Activated CD4-positive, alpha-beta memory T cell treated with anti-CD3 and anti-CD28 coated beads for 36 hours (primary cell): ENCODE measurements around the gene UBASH3B. TPM values are rescaled to one million over a fixed set of nuclear protein-coding genes. Genes with fewer than 3 reads are reported as not detected.
A peak's percentile ranks its signal among the peaks of the same experiment; 100 is the strongest.
"Not testable (repeated sequence)": the region's sequence is repeated elsewhere in the genome, so short reads cannot be mapped to it uniquely, and the experiment has no call there.

Source experiments
- CTCF ChIA-PET: fragments of 350-600 bp; sonication (Branson Sonifier 250); formaldehyde crosslinking; loops from one replicate; lab custom pipeline; 2021; ENCODE audit warnings: antibody characterized with exemption, inconsistent platforms; lab: Charles Lee
- POLR2A ChIA-PET: fragments of 350-600 bp; sonication (Branson Sonifier 250); formaldehyde crosslinking; loops from one replicate; lab custom pipeline; 2021; ENCODE audit warnings: antibody characterized with exemption; lab: Charles Lee
- DNase-seq: peaks from one replicate; pipeline ENCODE4 v3.0.0-alpha.2; 2020
- H3K27ac Mint-ChIP-seq: one replicate; pipeline ENCODE4 v1.8.0; 2021; ENCODE audit warnings: mixed read lengths
- H3K27me3 Mint-ChIP-seq: one replicate; pipeline ENCODE4 v1.8.0; 2021; ENCODE audit warnings: mixed read lengths
- H3K36me3 Mint-ChIP-seq: one replicate; pipeline ENCODE4 v1.8.0; 2021; ENCODE audit warnings: mixed read lengths
- H3K4me1 Mint-ChIP-seq: one replicate; pipeline ENCODE4 v1.8.0; 2021; ENCODE audit warnings: low read depth, mixed read lengths
- H3K4me3 Mint-ChIP-seq: one replicate; pipeline ENCODE4 v1.8.0; 2021; ENCODE audit warnings: mild to moderate bottlenecking, mixed read lengths
- H3K9me3 Mint-ChIP-seq: one replicate; pipeline ENCODE4 v1.8.0; 2021; ENCODE audit warnings: mixed read lengths
- intact Hi-C: fragments of 100-400 bp; cut with micrococcal nuclease; formaldehyde crosslinking; loops from one replicate; pipeline ENCODE4 v1.15.1; 2023
- total RNA-seq, 2 experiments: library from RNA; stranded (reverse); gene quantifications; one replicate each; pipeline ENCODE4 v1.2.3, GENCODE V29; 2021

Gene UBASH3B, protein sequence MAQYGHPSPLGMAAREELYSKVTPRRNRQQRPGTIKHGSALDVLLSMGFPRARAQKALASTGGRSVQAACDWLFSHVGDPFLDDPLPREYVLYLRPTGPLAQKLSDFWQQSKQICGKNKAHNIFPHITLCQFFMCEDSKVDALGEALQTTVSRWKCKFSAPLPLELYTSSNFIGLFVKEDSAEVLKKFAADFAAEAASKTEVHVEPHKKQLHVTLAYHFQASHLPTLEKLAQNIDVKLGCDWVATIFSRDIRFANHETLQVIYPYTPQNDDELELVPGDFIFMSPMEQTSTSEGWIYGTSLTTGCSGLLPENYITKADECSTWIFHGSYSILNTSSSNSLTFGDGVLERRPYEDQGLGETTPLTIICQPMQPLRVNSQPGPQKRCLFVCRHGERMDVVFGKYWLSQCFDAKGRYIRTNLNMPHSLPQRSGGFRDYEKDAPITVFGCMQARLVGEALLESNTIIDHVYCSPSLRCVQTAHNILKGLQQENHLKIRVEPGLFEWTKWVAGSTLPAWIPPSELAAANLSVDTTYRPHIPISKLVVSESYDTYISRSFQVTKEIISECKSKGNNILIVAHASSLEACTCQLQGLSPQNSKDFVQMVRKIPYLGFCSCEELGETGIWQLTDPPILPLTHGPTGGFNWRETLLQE
- 10 to 100 TPM; 18.8 to 20.8 TPM for total RNA-seq

DNA sequence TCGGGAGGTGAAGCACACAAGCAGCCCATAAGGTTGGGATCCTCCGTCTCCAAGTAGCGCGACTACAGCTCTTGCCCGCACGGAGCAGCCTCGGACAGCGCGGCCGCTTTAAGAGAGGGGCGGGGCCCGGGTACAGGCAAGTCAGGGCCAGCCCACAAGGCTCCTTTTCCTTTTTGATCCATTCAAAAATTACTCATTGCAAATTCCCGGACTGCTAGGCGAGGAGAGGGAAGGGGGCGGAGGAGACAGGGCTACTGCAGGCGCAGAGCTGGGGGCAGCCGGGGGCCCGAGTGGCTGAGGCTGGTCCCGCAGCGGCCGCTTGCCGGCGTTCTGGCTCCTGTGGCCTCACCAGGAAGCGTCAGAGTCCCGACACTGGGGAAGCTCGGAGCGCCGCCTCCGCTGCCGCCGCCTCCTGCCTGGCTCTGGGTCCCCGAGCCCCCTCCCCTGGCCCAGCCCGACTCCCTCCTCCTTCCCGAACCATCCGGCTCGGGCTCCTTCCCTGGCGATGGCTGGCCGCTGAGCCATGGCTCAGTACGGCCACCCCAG, at the start of gene UBASH3B:
Gene UBASH3B (plus strand): TSS at position 196 of the 546 bp plus-strand sequence. CDS start 328 bp downstream, at position 524.
- ChIA-PET CTCF (interaction anchor here (0.5 to 8.7 kb wide), 30 partner anchors 12 to 382 kb away, joined by 3 to 136 read pairs (median 5); no protein-coding TSS in a partner anchor), POLR2A (interaction anchor here (0.6 to 3.6 kb wide), 15 partner anchors 12 to 201 kb away, joined by 3 to 14 read pairs (median 4); no protein-coding TSS in a partner anchor)
- peak within 1 kb of the TSS; percentile 81 for H3K4me3 Mint-ChIP-seq
- DNase-seq, result peak; percentile 76
- H3K36me3 Mint-ChIP-seq, result no peaks in the 10 kb centered on the region
- H3K4me1 Mint-ChIP-seq, result peaks cover 40% of the 10 kb centered on the region
- H3K27ac Mint-ChIP-seq, result peak within 1 kb of the TSS; percentile 85
- peaks cover 4% of the 10 kb centered on the region for H3K27me3 Mint-ChIP-seq
- intact Hi-C loops, result loop anchor here (1.0 to 10.0 kb wide), 7 partner anchors 20 to 799 kb away; no protein-coding TSS in a partner anchor
- H3K9me3 Mint-ChIP-seq, result no peaks in the 10 kb centered on the region

GRCh38 chr11:122607162-122607561, 48.4 kb upstream of the UBASH3B start:
- POLR2A ChIA-PET, intact Hi-C loops, H3K27me3 Mint-ChIP-seq, H3K36me3 Mint-ChIP-seq, H3K27ac Mint-ChIP-seq, H3K4me1 Mint-ChIP-seq, DNase-seq, H3K4me3 Mint-ChIP-seq, H3K9me3 Mint-ChIP-seq: not testable (repeated sequence)
- CTCF ChIA-PET, result interaction anchor here (0.9 kb wide), 1 partner anchor 27 kb away, joined by 3 read pairs; no protein-coding TSS in a partner anchor

DNA sequence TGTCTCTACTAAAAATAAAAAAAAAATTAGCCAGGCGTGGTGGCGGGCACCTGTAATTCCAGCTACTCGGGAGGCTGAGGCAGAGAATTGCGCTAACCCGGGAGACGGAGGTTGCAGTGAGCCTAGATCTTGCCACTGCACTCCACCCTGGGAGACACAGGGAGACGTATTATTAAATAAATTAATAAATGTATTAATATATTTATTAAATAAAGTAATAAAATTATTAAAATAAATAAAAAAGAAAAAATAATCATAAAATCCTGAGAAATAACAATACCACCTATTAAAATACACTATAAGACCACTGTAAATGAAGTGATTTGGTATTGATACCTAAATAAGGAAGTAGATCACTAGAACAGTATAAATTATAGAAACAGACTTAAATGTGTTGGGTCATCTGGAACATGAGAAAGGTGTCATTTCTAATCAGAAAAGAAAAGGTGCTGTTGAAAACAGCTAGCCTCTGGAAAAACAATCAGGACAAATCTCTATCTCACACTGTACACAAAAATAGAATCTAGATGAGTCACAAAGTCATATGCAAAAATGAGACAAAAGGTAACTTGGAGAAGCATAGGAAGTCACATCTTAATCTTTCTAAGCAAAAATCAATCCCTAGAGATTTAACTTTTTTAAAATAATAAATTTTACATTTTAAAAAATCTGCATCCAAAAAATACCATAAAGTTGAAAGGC, 43.2 kb upstream of the UBASH3B start:
- intact Hi-C loops, result no loop called here
- H3K27ac Mint-ChIP-seq, result no peak overlapping the region
- ChIA-PET CTCF (interaction anchor here (0.7 to 1.2 kb wide), 2 partner anchors 16 to 98 kb away, joined by 3 to 6 read pairs; no protein-coding TSS in a partner anchor), POLR2A (no interaction called here)
- H3K4me1 Mint-ChIP-seq, result no peaks in the 10 kb centered on the region
- DNase-seq, result no peak
- no peaks in the 10 kb centered on the region for H3K36me3 Mint-ChIP-seq
- H3K4me3 Mint-ChIP-seq, result no peak overlapping the region
- peaks cover 1% of the 10 kb centered on the region for H3K27me3 Mint-ChIP-seq
- no peaks in the 10 kb centered on the region for H3K9me3 Mint-ChIP-seq

DNA sequence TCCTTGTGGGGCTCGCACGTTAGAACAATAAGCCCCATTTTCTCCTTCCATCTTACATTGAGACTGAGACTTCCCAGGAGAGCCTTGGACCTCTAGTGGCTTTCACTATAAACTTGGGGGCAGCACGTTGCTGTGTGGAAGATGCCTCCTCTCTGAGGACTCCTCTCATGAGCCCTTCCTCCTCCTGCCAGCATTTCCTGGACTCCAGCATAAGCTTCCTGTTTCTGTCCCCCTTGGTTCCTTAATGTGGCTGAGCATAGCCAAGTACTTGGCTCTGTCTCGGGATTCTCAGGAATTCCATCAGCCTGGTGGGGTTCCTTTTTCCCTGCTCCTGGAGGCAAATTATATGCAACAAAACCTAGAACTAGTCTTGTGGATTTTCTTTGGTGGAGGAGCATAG, 38.8 kb upstream of the UBASH3B start:
- Mint-ChIP-seq H3K36me3 (no peaks in the 10 kb centered on the region), H3K9me3 (peaks cover 4% of the 10 kb centered on the region), H3K27me3 (no peaks in the 10 kb centered on the region), H3K4me3 (no peak overlapping the region), H3K4me1 (no peaks in the 10 kb centered on the region), H3K27ac (no peak overlapping the region)
- DNase-seq, result no peak
- ChIA-PET CTCF (no interaction called here), POLR2A (no interaction called here)
- intact Hi-C loops, result no loop called here

GRCh38 chr11:122617297-122617696, 38.2 kb upstream of the UBASH3B start:
- no peak for DNase-seq
- intact Hi-C loops, result no loop called here
- ChIA-PET CTCF (no interaction called here), POLR2A (no interaction called here)
- Mint-ChIP-seq H3K27ac (no peak overlapping the region), H3K4me1 (no peaks in the 10 kb centered on the region), H3K27me3 (no peaks in the 10 kb centered on the region), H3K36me3 (no peaks in the 10 kb centered on the region), H3K4me3 (no peak overlapping the region), H3K9me3 (peaks cover 4% of the 10 kb centered on the region)

GRCh38 chr11:122617926-122618325, 37.6 kb upstream of the UBASH3B start:
- Mint-ChIP-seq H3K4me1 (no peaks in the 10 kb centered on the region), H3K9me3 (peaks cover 4% of the 10 kb centered on the region), H3K36me3 (no peaks in the 10 kb centered on the region), H3K27me3 (no peaks in the 10 kb centered on the region), H3K27ac (no peak overlapping the region), H3K4me3 (no peak overlapping the region)
- intact Hi-C loops, result no loop called here
- DNase-seq, result no peak
- POLR2A ChIA-PET, result interaction anchor here (0.6 kb wide), 1 partner anchor 181 kb away, joined by 4 read pairs; no protein-coding TSS in a partner anchor
- CTCF ChIA-PET, result no interaction called here

- H3K4me3 Mint-ChIP-seq, result no peak overlapping the region
- ChIA-PET CTCF (interaction anchor here (0.7 kb wide), 1 partner anchor 177 kb away, joined by 3 read pairs; no protein-coding TSS in a partner anchor), POLR2A (no interaction called here)
- no peaks in the 10 kb centered on the region for H3K27me3 Mint-ChIP-seq
- no peaks in the 10 kb centered on the region for H3K36me3 Mint-ChIP-seq
- H3K4me1 Mint-ChIP-seq, result no peaks in the 10 kb centered on the region
- H3K27ac Mint-ChIP-seq, result no peak overlapping the region
- intact Hi-C loops, result no loop called here
- no peak for DNase-seq
- peaks cover 4% of the 10 kb centered on the region for H3K9me3 Mint-ChIP-seq
These were observed 36.6 kb upstream of the UBASH3B start for GRCh38 chr11:122618927-122619326.

GRCh38 chr11:122619757-122620156, 35.8 kb upstream of the UBASH3B start:
- Mint-ChIP-seq H3K4me3 (no peak overlapping the region), H3K27me3 (no peaks in the 10 kb centered on the region), H3K9me3 (peaks cover 4% of the 10 kb centered on the region), H3K27ac (no peak overlapping the region), H3K36me3 (no peaks in the 10 kb centered on the region), H3K4me1 (no peaks in the 10 kb centered on the region)
- CTCF ChIA-PET, result interaction anchor here (0.7 to 1.0 kb wide), 2 partner anchors 9 to 176 kb away, joined by 3 read pairs; no protein-coding TSS in a partner anchor
- POLR2A ChIA-PET, result no interaction called here
- DNase-seq, result no peak
- intact Hi-C loops, result no loop called here

DNA sequence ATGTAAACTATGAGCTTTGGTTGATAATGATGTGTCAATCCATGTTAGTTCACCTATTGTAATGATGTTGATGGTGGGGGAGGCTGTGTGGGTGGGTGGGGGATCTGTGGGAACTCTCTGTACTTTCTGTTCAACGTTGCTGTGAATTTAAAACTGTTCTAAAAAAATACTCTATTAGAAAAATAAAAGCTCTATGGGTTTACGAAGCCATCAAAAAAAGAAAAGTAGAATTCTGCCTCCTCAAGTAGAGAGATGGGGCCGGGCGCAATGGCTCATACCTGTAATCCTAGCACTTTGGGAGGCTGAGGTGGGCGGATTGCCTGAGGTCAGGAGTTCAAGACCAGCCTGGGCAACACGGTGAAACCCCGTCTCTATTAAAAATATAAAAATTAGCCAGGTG, 30.0 kb upstream of the UBASH3B start:
- intact Hi-C loops, H3K4me3 Mint-ChIP-seq, H3K9me3 Mint-ChIP-seq, H3K36me3 Mint-ChIP-seq, H3K27me3 Mint-ChIP-seq, H3K4me1 Mint-ChIP-seq, DNase-seq, POLR2A ChIA-PET, H3K27ac Mint-ChIP-seq: not testable (repeated sequence)
- CTCF ChIA-PET, result interaction anchor here (1.1 to 5.8 kb wide), 5 partner anchors 130 to 239 kb away, joined by 4 to 119 read pairs (median 4); no protein-coding TSS in a partner anchor

DNA sequence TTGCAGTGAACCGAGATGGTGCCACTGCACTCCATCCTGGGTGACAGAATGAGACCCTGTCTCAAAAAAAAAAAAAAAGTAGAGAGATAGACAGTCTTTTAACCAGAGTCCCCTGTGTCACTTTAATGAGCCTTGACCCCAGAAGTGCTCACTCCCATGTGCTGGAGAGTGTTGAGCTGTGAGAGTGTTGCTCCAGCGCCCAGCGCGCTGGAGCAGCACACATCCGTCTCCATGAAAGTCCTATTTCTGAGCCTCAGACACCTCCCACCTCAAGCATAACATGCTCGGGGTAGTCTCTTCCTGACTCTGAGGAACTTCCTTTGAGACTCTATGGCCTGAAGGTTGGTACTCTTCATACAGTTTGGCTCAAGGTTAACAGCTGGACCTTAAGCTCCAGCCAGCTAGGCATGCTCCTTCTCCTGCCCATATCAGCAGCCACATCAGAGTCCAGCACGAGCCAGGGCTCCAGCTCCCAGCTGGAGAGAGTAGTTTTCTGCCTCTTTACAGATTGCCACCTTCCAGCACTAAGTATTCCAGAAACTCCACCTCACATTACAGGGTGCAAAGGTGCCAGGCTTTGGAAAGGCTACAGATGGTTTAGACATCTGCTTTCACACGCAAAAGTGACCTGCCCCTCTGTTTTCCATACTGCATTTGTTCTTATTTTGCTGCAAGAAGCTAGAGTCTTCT, 29.4 kb upstream of the UBASH3B start:
- Mint-ChIP-seq H3K27ac (no peak overlapping the region), H3K36me3 (no peaks in the 10 kb centered on the region), H3K4me1 (peaks cover 6% of the 10 kb centered on the region), H3K9me3 (no peaks in the 10 kb centered on the region), H3K27me3 (no peaks in the 10 kb centered on the region), H3K4me3 (no peak overlapping the region)
- CTCF ChIA-PET, result interaction anchor here (0.9 to 5.8 kb wide), 6 partner anchors 129 to 238 kb away, joined by 3 to 119 read pairs (median 4); no protein-coding TSS in a partner anchor
- POLR2A ChIA-PET, result no interaction called here
- DNase-seq, result no peak
- intact Hi-C loops, result no loop called here

DNA sequence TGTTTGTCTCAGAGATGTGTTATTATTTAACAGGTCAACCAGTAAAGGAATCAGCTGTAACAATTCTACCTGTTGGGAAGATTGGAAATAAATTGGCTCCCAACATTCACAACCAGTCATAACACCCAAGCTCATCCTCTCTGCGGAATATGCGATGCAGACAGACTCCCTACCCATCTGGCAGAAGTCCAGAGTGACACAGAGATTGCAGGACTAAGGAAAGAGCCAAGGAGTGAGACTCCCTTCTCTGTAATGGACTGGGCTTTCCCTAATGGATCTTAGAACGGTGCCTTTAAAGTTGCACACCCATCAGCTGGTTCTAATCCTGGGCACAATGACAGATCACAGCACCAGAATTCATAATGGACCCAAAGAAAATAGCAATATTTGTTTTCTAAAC, 27.8 kb upstream of the UBASH3B start:
- peaks cover 6% of the 10 kb centered on the region for H3K4me1 Mint-ChIP-seq
- H3K27me3 Mint-ChIP-seq, result no peaks in the 10 kb centered on the region
- H3K36me3 Mint-ChIP-seq, result no peaks in the 10 kb centered on the region
- POLR2A ChIA-PET, result no interaction called here
- no peak for DNase-seq
- CTCF ChIA-PET, result interaction anchor here (0.6 to 5.8 kb wide), 15 partner anchors 10 to 239 kb away, joined by 3 to 119 read pairs (median 6); no protein-coding TSS in a partner anchor
- intact Hi-C loops, result loop anchor here (2.0 kb wide), 2 partner anchors 27 to 47 kb away; partner anchors contain the start of gene UBASH3B
- H3K9me3 Mint-ChIP-seq, result no peaks in the 10 kb centered on the region
- no peak overlapping the region for H3K27ac Mint-ChIP-seq
- H3K4me3 Mint-ChIP-seq, result no peak overlapping the region
